ENCODE measurements around the gene TAS2R3. TPM values are rescaled to one million over a fixed set of nuclear protein-coding genes. Genes with fewer than 3 reads are reported as not detected.
A peak's percentile ranks its signal among the peaks of the same experiment; 100 is the strongest.

Gene TAS2R3
- total and polyA plus RNA-seq, 2 experiments from 2014 or later = 0.87 TPM; not detected in 1

- H2AFZ ChIP-seq = no peak overlapping the region
- H3K4me1 ChIP-seq (ENCODE audit: insufficient read depth) = peaks cover 13% of the 10 kb centered on the region
- H3K4me3 ChIP-seq = no peak overlapping the region
- no peaks in the 10 kb centered on the region for H3K79me2 ChIP-seq
- H4K20me1 ChIP-seq (ENCODE audit: insufficient read depth, poor library complexity, severe bottlenecking) = no peaks in the 10 kb centered on the region
- no peaks in the 10 kb centered on the region for H3K36me3 ChIP-seq (replicated peaks; ENCODE audit: insufficient read depth, low read depth)
- DNase-seq (ENCODE audit: low spot score) = no peak
- H3K27me3 ChIP-seq = no peaks in the 10 kb centered on the region
- H3K4me2 ChIP-seq = peak overlapping the region; percentile 65
- WGBS (ENCODE audit: low lambda C conversion rate, missing lambda C conversion rate) = 64% methylated on average over 6 of the region's 6 CpGs
- no peaks in the 10 kb centered on the region for H3K9me3 ChIP-seq (ENCODE audit: low read depth)
- H3K27ac ChIP-seq = peak overlapping the region; percentile 35
- H3K9me2 ChIP-seq (replicated peaks; ENCODE audit: insufficient read depth) = no peaks in the 10 kb centered on the region
- TF ChIP-seq EZH2phosphoT487 (IDR thresholded peaks at IDR 0.05; ENCODE audit: low read depth, severe bottlenecking, unreplicated experiment) (no peak), EZH2 (IDR thresholded peaks at IDR 0.05; ENCODE audit: borderline replicate concordance) (no peak), CTCF (IDR thresholded peaks at IDR 0.05; ENCODE audit: poor library complexity) (no peak)
Measured at GRCh38 chr7:141715794-141716689, 47.9 kb upstream of the TAS2R3 start.

- H4K20me1 ChIP-seq (ENCODE audit: insufficient read depth, poor library complexity, severe bottlenecking) = no peaks in the 10 kb centered on the region
- TF ChIP-seq EZH2phosphoT487 (IDR thresholded peaks at IDR 0.05; ENCODE audit: low read depth, severe bottlenecking, unreplicated experiment) = no peak
- TF ChIP-seq CTCF (IDR thresholded peaks at IDR 0.05; ENCODE audit: poor library complexity) = no peak
- TF ChIP-seq EZH2 (IDR thresholded peaks at IDR 0.05; ENCODE audit: borderline replicate concordance) = no peak
- peaks cover 13% of the 10 kb centered on the region for H3K4me1 ChIP-seq (ENCODE audit: insufficient read depth)
- H3K4me3 ChIP-seq = no peak overlapping the region
- no peaks in the 10 kb centered on the region for H3K36me3 ChIP-seq (replicated peaks; ENCODE audit: insufficient read depth, low read depth)
- H3K9me2 ChIP-seq (replicated peaks; ENCODE audit: insufficient read depth) = no peaks in the 10 kb centered on the region
- no peaks in the 10 kb centered on the region for H3K27me3 ChIP-seq
- no peaks in the 10 kb centered on the region for H3K79me2 ChIP-seq
- DNase-seq (ENCODE audit: low spot score) = no peak
- H3K4me2 ChIP-seq = no peak overlapping the region
- H3K9me3 ChIP-seq (ENCODE audit: low read depth) = no peaks in the 10 kb centered on the region
- no peak overlapping the region for H3K27ac ChIP-seq
- no peak overlapping the region for H2AFZ ChIP-seq
- WGBS (ENCODE audit: low lambda C conversion rate, missing lambda C conversion rate) = 100% methylated on average over 1 of the region's 1 CpG
Measured at GRCh38 chr7:141717450-141717849, 46.4 kb upstream of the TAS2R3 start.

GRCh38 chr7:141722529-141722928 lies 41.4 kb upstream of the TAS2R3 start:
- H3K4me3 ChIP-seq = no peak overlapping the region
- H3K36me3 ChIP-seq (replicated peaks; ENCODE audit: insufficient read depth, low read depth) = no peaks in the 10 kb centered on the region
- H3K27ac ChIP-seq = no peak overlapping the region
- no peaks in the 10 kb centered on the region for H3K9me2 ChIP-seq (replicated peaks; ENCODE audit: insufficient read depth)
- no peak overlapping the region for H3K4me2 ChIP-seq
- H3K4me1 ChIP-seq (ENCODE audit: insufficient read depth) = no peaks in the 10 kb centered on the region
- no peak for DNase-seq (ENCODE audit: low spot score)
- WGBS (ENCODE audit: low lambda C conversion rate, missing lambda C conversion rate) = 68% methylated on average over 2 of the region's 2 CpGs
- no peak overlapping the region for H2AFZ ChIP-seq
- H3K9me3 ChIP-seq (ENCODE audit: low read depth) = no peaks in the 10 kb centered on the region
- H3K79me2 ChIP-seq = no peaks in the 10 kb centered on the region
- no peaks in the 10 kb centered on the region for H3K27me3 ChIP-seq
- no peaks in the 10 kb centered on the region for H4K20me1 ChIP-seq (ENCODE audit: insufficient read depth, poor library complexity, severe bottlenecking)
- TF ChIP-seq CTCF (IDR thresholded peaks at IDR 0.05; ENCODE audit: poor library complexity) (no peak), EZH2 (IDR thresholded peaks at IDR 0.05; ENCODE audit: borderline replicate concordance) (no peak), EZH2phosphoT487 (IDR thresholded peaks at IDR 0.05; ENCODE audit: low read depth, severe bottlenecking, unreplicated experiment) (no peak)

All from hepatocyte (in vitro differentiated cells).